ENCODE measurements around the gene LRRC25.

GRCh38 chr19:18446145-18446810 is 48.9 kb upstream of the LRRC25 start:
- TF ChIP-seq YY1 (IDR thresholded peaks at IDR 0.05; ENCODE audit: extremely low read depth, insufficient replicate concordance, low read depth, low read length) (no peak), CTCF (IDR thresholded peaks at IDR 0.05 in 2 of 3, conservative IDR thresholded peaks at IDR 0.05 in 1 of 3; ENCODE audit: borderline replicate concordance in 1 of 3, insufficient read depth in 1 of 3, low read depth in 2 of 3, low read length in 2 of 3) (no peak), ZNF274 (IDR thresholded peaks at IDR 0.05; ENCODE audit: low read depth, low read length) (no peak), EGR1 (IDR thresholded peaks at IDR 0.05; ENCODE audit: low read depth) (no peak)
- TF ChIP-seq, protein P1, sequence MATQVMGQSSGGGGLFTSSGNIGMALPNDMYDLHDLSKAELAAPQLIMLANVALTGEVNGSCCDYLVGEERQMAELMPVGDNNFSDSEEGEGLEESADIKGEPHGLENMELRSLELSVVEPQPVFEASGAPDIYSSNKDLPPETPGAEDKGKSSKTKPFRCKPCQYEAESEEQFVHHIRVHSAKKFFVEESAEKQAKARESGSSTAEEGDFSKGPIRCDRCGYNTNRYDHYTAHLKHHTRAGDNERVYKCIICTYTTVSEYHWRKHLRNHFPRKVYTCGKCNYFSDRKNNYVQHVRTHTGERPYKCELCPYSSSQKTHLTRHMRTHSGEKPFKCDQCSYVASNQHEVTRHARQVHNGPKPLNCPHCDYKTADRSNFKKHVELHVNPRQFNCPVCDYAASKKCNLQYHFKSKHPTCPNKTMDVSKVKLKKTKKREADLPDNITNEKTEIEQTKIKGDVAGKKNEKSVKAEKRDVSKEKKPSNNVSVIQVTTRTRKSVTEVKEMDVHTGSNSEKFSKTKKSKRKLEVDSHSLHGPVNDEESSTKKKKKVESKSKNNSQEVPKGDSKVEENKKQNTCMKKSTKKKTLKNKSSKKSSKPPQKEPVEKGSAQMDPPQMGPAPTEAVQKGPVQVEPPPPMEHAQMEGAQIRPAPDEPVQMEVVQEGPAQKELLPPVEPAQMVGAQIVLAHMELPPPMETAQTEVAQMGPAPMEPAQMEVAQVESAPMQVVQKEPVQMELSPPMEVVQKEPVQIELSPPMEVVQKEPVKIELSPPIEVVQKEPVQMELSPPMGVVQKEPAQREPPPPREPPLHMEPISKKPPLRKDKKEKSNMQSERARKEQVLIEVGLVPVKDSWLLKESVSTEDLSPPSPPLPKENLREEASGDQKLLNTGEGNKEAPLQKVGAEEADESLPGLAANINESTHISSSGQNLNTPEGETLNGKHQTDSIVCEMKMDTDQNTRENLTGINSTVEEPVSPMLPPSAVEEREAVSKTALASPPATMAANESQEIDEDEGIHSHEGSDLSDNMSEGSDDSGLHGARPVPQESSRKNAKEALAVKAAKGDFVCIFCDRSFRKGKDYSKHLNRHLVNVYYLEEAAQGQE (IDR thresholded peaks at IDR 0.05; ENCODE audit: low read depth), result no peak
